Measurements from ENCODE around the gene KRTAP1-4. TPM values are rescaled to one million over a fixed set of nuclear protein-coding genes. Genes with fewer than 3 reads are reported as not detected.

The KRTAP1-4 gene
- total and polyA plus RNA-seq, 2 of the 4 experiments (the other 2 are of a cell fraction): not detected

- Histone ChIP-seq H2BK15ac (ENCODE audit: low read depth, low read length) (peak overlapping the region; percentile 94), H4K20me1 (ENCODE audit: insufficient read depth, low read length) (no peaks in the 10 kb centered on the region), H3K27me3 (ENCODE audit: control insufficient read depth, insufficient read depth, low read length) (no peaks in the 10 kb centered on the region), H2BK20ac (ENCODE audit: low read depth, low read length) (peak overlapping the region; percentile 100), H3K36me3 (ENCODE audit: control insufficient read depth, insufficient read depth, low read length) (no peaks in the 10 kb centered on the region), H3K4ac (ENCODE audit: low read depth, low read length) (peak overlapping the region; percentile 98), H3K23ac (ENCODE audit: low read depth, low read length) (peak overlapping the region; percentile 99), H4K8ac (ENCODE audit: low read depth in 2 of 2, low read length in 2 of 2) (peak overlapping the region; percentile 95 to 99), H3K9ac (ENCODE audit: low read depth, low read length) (no peak overlapping the region), H3K9me3 (ENCODE audit: control insufficient read depth, insufficient read depth, low read length) (no peaks in the 10 kb centered on the region), H3K9me1 (ENCODE audit: insufficient read depth, low read length) (peaks cover 5% of the 10 kb centered on the region; the same call in 1 of the 2 replicates), H3K56ac (ENCODE audit: extremely low read depth, insufficient read depth, low read length) (peak overlapping the region; percentile 97), H3K4me2 (ENCODE audit: low read depth, low read length) (no peak overlapping the region), H2AK9ac (replicated peaks; ENCODE audit: low read depth, low read length, poor library complexity) (no peak overlapping the region), H2BK120ac (ENCODE audit: low read depth, low read length) (peak overlapping the region; percentile 99), H3K4me1 (ENCODE audit: control insufficient read depth, insufficient read depth, low read length) (peaks cover 20% of the 10 kb centered on the region), H3K79me1 (ENCODE audit: low read depth in 1 of 2, low read length in 2 of 2) (no peaks in the 10 kb centered on the region), H3K27ac (ENCODE audit: insufficient read depth, low read length) (peak overlapping the region; percentile 87), H4K91ac (ENCODE audit: insufficient read depth, low read depth, low read length) (peak overlapping the region; percentile 98), H3K14ac (replicated peaks; ENCODE audit: low read depth, low read length) (peak overlapping the region; percentile 97), H4K5ac (ENCODE audit: low read depth, low read length) (peak overlapping the region; percentile 95; the same call in 1 of the 2 replicates), H2AK5ac (ENCODE audit: low read depth, low read length) (no peak overlapping the region; the same call in 1 of the 2 replicates), H3K4me3 (ENCODE audit: insufficient read depth, low read depth, low read length) (no peak overlapping the region), H3K18ac (ENCODE audit: low read depth, low read length) (peak overlapping the region; percentile 97), H2AFZ (replicated peaks; ENCODE audit: low read length, poor library complexity) (no peak overlapping the region), H2BK5ac (ENCODE audit: low read depth, low read length, poor library complexity, severe bottlenecking) (peak overlapping the region; percentile 98)
- in situ Hi-C loops (cut with MboI; ENCODE audit: low sequenced_read_pairs) (no loop called here), dilution Hi-C loops (cut with HindIII; ENCODE audit: low sequenced_read_pairs, unreplicated experiment) (no loop called here), intact Hi-C loops (cut with micrococcal nuclease) (loop anchor here (2.0 to 5.0 kb wide), 5 partner anchors 153 to 585 kb away; no protein-coding TSS in a partner anchor)
- CTCF ChIA-PET: no interaction called here
- POLR2A ChIA-PET (ENCODE audit: unreplicated experiment): interaction anchor here (3.0 kb wide), 1 partner anchor 152 kb away, joined by 12 read pairs; no protein-coding TSS in a partner anchor
- no TSS peak for BruUV-seq (replicated peaks)
- peak; percentile 97 for DNase-seq
- TF ChIP-seq MXI1 (IDR thresholded peaks at IDR 0.05; ENCODE audit: borderline replicate concordance, low read depth, low read length): peak; percentile 31; the same call in 1 of the 2 replicates
- TF ChIP-seq ELK1 (IDR thresholded peaks at IDR 0.05; ENCODE audit: borderline replicate concordance, low read depth, low read length): no peak
- TF ChIP-seq, protein P1, sequence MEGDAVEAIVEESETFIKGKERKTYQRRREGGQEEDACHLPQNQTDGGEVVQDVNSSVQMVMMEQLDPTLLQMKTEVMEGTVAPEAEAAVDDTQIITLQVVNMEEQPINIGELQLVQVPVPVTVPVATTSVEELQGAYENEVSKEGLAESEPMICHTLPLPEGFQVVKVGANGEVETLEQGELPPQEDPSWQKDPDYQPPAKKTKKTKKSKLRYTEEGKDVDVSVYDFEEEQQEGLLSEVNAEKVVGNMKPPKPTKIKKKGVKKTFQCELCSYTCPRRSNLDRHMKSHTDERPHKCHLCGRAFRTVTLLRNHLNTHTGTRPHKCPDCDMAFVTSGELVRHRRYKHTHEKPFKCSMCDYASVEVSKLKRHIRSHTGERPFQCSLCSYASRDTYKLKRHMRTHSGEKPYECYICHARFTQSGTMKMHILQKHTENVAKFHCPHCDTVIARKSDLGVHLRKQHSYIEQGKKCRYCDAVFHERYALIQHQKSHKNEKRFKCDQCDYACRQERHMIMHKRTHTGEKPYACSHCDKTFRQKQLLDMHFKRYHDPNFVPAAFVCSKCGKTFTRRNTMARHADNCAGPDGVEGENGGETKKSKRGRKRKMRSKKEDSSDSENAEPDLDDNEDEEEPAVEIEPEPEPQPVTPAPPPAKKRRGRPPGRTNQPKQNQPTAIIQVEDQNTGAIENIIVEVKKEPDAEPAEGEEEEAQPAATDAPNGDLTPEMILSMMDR (conservative IDR thresholded peaks at IDR 0.05; ENCODE audit: low read depth, low read length): 0 out of 2 replicates have a peak, but pooled peaks have one; percentile 10
- no peak for TF ChIP-seq SMC3 (IDR thresholded peaks at IDR 0.05; ENCODE audit: low read depth, low read length)
- TF ChIP-seq USF2 (IDR thresholded peaks at IDR 0.05; ENCODE audit: low read depth, low read length): peak; percentile 72; the same call in 1 of the 2 replicates
- no peak for TF ChIP-seq BHLHE40 (IDR thresholded peaks at IDR 0.05; ENCODE audit: low read depth, low read length)
- no peak for TF ChIP-seq RFX5 (IDR thresholded peaks at IDR 0.05; ENCODE audit: low read depth, low read length)
- peak; percentile 31 for TF ChIP-seq RAD21 (IDR thresholded peaks at IDR 0.05; ENCODE audit: low read length)
- no peak for TF ChIP-seq MAFK (IDR thresholded peaks at IDR 0.05; ENCODE audit: low read depth, low read length)
- TF ChIP-seq RCOR1 (IDR thresholded peaks at IDR 0.05; ENCODE audit: insufficient replicate concordance, low read length): no peak
- no peak for TF ChIP-seq MAZ (IDR thresholded peaks at IDR 0.05; ENCODE audit: borderline replicate concordance, low read depth, low read length)
- TF ChIP-seq CEBPB (IDR thresholded peaks at IDR 0.05; ENCODE audit: low read depth, low read length): no peak
- no peak for TF ChIP-seq NFE2L2 (IDR thresholded peaks at IDR 0.05; ENCODE audit: low read depth, low read length)
- no peak for TF ChIP-seq CHD1 (IDR thresholded peaks at IDR 0.05; ENCODE audit: low read depth, low read length)
- no peak for TF ChIP-seq POLR2A (IDR thresholded peaks at IDR 0.05; ENCODE audit: low read depth, low read length)
- peak; percentile 34; the same call in 1 of the 2 replicates for TF ChIP-seq FOS (IDR thresholded peaks at IDR 0.05; ENCODE audit: low read depth, low read length)
- ATAC-seq (ENCODE audit: low read depth): peak; percentile 70
- 100% methylated on average over 1 of the region's 1 CpG; no CpG with 5 or more reads in 1 of the 2 experiments for WGBS, 2 experiments (ENCODE audit: extremely low coverage in 2 of 2, insufficient read length in 1 of 2)
Measured at GRCh38 chr17:41061964-41062363, 32.0 kb upstream of the KRTAP1-4 start.

Measured in IMR-90 (cell line).